KMS-11 (cell line): Measurements from ENCODE around the gene NLGN4X.

ENCODE experiments used
- H2AFZ ChIP-seq: fragments of 200-600 bp; sonication (generic); 2 replicates; pipeline ENCODE4 v1.6.1; 2016; ENCODE audit warnings: antibody characterized with exemption, mixed run types, low read depth
- H3K27ac ChIP-seq: fragments of 200-600 bp; sonication (generic); 2 replicates; pipeline ENCODE4 v1.6.1; 2016; ENCODE audit warnings: mild to moderate bottlenecking, mixed run types
- H3K27me3 ChIP-seq: fragments of 200-600 bp; sonication (generic); 2 replicates; pipeline ENCODE4 v1.6.1; 2017; ENCODE audit warnings: mild to moderate bottlenecking, low read depth, mixed run types, moderate library complexity; ENCODE audit not compliant: insufficient read depth
- H3K36me3 ChIP-seq: fragments of 200-600 bp; sonication (generic); 2 replicates; pipeline ENCODE4 v1.6.1; 2017; ENCODE audit warnings: mild to moderate bottlenecking, mixed run types; ENCODE audit not compliant: insufficient read depth
- H3K4me1 ChIP-seq: fragments of 200-600 bp; sonication (generic); 2 replicates; pipeline ENCODE4 v1.6.1; 2016; ENCODE audit warnings: mild to moderate bottlenecking, low read depth, mixed run types; ENCODE audit not compliant: poor library complexity, severe bottlenecking
- H3K4me2 ChIP-seq: fragments of 200-600 bp; sonication (generic); 2 replicates; pipeline ENCODE4 v1.7.0; 2016; ENCODE audit warnings: mild to moderate bottlenecking, mixed run types
- H3K4me3 ChIP-seq: fragments of 200-600 bp; sonication (generic); IDR thresholded peaks from 2 replicates; pipeline ENCODE4 v1.6.1; 2017; ENCODE audit warnings: low read depth, low read length, mixed read lengths; ENCODE audit not compliant: insufficient read depth
- H3K79me2 ChIP-seq: fragments of 200-600 bp; sonication (generic); 2 replicates; pipeline ENCODE4 v1.6.1; 2016; ENCODE audit warnings: low read depth, mixed run types; ENCODE audit not compliant: insufficient read depth
- H3K9ac ChIP-seq: fragments of 200-600 bp; sonication (generic); 2 replicates; pipeline ENCODE4 v1.6.1; 2016; ENCODE audit warnings: mild to moderate bottlenecking, mixed run types
- H4K20me1 ChIP-seq: fragments of 200-600 bp; sonication (generic); 2 replicates; pipeline ENCODE4 v1.6.1; 2016; ENCODE audit warnings: mild to moderate bottlenecking, mixed run types; ENCODE audit not compliant: insufficient read depth
- TF ChIP-seq, protein P1 (sequence below): fragments of 200-600 bp; sonication (generic); conservative IDR thresholded peaks from 2 replicates; pipeline ENCODE4 v1.6.1; 2017; ENCODE audit warnings: low read depth, mild to moderate bottlenecking, antibody characterized with exemption, low read length, moderate library complexity, mixed read lengths

NLGN4X gene

DNA sequence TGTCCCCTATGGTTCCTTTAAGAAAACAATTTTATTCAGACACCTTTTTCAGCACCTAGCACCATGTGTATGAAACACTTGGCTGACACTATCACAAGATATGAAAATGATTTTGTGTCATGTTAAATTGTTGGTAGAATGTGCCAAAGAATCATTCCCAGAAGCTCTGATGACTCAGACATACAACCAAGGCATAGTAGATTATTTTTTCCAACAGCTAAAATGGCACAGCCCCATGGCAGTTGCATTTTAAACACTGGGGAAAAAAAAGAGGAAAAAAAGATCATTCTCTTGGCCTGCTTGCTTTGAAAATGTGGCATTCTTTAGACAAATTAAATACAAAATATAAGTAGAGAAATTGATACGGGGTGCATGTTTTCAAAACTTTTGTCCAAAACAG is 230.2 kb downstream of the NLGN4X start:
- Histone ChIP-seq H3K27me3 (no peaks in the 10 kb centered on the region), H3K9ac (no peak overlapping the region), H3K79me2 (no peaks in the 10 kb centered on the region), H3K4me2 (peak overlapping the region; percentile 36; the same call in 1 of the 2 replicates), H3K4me3 (no peak overlapping the region), H3K36me3 (no peaks in the 10 kb centered on the region), H4K20me1 (no peaks in the 10 kb centered on the region), H3K4me1 (peaks cover 41% of the 10 kb centered on the region), H2AFZ (peak overlapping the region; percentile 30; the same call in 1 of the 2 replicates), H3K27ac (peak overlapping the region; percentile 62; the same call in 1 of the 2 replicates)
- TF ChIP-seq, protein P1, sequence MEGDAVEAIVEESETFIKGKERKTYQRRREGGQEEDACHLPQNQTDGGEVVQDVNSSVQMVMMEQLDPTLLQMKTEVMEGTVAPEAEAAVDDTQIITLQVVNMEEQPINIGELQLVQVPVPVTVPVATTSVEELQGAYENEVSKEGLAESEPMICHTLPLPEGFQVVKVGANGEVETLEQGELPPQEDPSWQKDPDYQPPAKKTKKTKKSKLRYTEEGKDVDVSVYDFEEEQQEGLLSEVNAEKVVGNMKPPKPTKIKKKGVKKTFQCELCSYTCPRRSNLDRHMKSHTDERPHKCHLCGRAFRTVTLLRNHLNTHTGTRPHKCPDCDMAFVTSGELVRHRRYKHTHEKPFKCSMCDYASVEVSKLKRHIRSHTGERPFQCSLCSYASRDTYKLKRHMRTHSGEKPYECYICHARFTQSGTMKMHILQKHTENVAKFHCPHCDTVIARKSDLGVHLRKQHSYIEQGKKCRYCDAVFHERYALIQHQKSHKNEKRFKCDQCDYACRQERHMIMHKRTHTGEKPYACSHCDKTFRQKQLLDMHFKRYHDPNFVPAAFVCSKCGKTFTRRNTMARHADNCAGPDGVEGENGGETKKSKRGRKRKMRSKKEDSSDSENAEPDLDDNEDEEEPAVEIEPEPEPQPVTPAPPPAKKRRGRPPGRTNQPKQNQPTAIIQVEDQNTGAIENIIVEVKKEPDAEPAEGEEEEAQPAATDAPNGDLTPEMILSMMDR: no peak

DNA sequence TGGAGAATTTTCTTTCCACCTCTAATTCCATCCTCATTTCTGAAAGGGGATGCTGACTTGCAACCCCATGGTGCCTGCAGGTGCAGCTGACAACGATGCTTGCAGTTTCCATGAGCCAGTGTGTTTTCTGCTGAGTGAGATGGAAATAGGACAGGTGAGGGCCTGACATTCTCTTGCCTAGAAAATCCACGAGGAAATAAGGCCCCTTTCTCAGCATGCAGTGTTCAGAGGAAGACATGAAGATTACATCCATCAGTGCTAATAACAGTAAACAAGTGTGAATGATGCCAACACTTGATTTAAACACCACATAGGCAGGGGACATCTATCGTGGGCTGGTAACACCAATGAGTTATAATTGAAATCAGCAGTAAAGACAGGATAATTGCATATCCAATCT is 237.3 kb downstream of the NLGN4X start:
- no peaks in the 10 kb centered on the region for H3K36me3 ChIP-seq
- no peak overlapping the region for H3K9ac ChIP-seq
- no peak overlapping the region for H3K4me2 ChIP-seq
- no peak overlapping the region for H3K4me3 ChIP-seq
- H3K4me1 ChIP-seq: no peaks in the 10 kb centered on the region
- TF ChIP-seq, protein P1: no peak
- no peaks in the 10 kb centered on the region for H3K27me3 ChIP-seq
- no peaks in the 10 kb centered on the region for H4K20me1 ChIP-seq
- no peak overlapping the region for H2AFZ ChIP-seq
- H3K79me2 ChIP-seq: no peaks in the 10 kb centered on the region
- no peak overlapping the region for H3K27ac ChIP-seq

DNA sequence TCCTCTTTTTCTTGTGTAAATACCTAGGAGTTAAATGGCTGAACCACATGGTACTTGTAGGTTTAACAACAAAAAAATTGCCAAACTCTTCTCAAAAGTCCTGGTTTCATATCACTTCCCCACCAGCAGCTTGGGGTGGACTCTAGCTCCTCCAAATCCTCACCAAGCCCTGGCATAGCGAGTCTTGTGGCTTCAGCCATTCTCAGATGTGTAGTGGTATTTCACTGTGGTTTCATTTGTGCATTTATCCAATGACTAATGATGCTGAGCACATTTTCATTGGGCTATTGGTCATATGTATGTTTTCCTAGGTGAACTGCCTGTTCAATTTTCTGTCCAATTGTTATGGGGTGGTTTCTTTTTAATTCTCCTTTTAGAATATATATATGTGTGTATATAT is 249.3 kb downstream of the NLGN4X start:
- Histone ChIP-seq H3K27me3 (no peaks in the 10 kb centered on the region), H3K9ac (no peak overlapping the region), H3K27ac (no peak overlapping the region), H3K4me3 (no peak overlapping the region), H4K20me1 (no peaks in the 10 kb centered on the region), H3K4me1 (no peaks in the 10 kb centered on the region), H2AFZ (no peak overlapping the region), H3K79me2 (no peaks in the 10 kb centered on the region), H3K4me2 (no peak overlapping the region), H3K36me3 (no peaks in the 10 kb centered on the region)
- TF ChIP-seq, protein P1: no peak

DNA sequence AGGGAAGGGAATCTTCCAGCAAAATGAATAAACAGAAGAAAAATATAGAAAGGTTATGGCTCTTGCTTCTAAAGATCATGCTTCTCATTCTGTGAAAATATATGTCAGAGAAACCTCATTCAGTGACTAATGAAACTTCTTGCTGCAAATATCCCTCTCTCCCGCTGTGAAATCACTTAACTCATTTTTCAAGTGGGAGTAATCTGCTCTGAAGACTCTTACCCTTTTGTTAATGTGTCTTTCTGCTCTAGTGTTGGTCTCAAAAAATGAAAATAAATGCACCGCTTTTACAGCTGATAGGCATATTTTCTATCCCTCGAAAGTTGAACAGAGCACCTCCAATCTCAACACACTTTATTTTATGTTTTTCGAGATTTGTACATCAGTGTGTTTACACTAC is 252.3 kb downstream of the NLGN4X start:
- Histone ChIP-seq H3K27ac (no peak overlapping the region), H4K20me1 (no peaks in the 10 kb centered on the region), H3K4me2 (no peak overlapping the region), H3K79me2 (no peaks in the 10 kb centered on the region), H2AFZ (no peak overlapping the region), H3K27me3 (no peaks in the 10 kb centered on the region), H3K36me3 (no peaks in the 10 kb centered on the region), H3K4me1 (no peaks in the 10 kb centered on the region), H3K9ac (no peak overlapping the region), H3K4me3 (no peak overlapping the region)
- TF ChIP-seq, protein P1: no peak
